Body of pancreas (tissue), 4 donors: ENCODE data around the gene PDE3A. TPM values are rescaled to one million over a fixed set of nuclear protein-coding genes. Genes with fewer than 3 reads are reported as not detected.
"Not testable (repeated sequence)": the region's sequence is repeated elsewhere in the genome, so short reads cannot be mapped to it uniquely, and the experiment has no call there.

Experiments
- ATAC-seq: fragments of 150-250 bp; one replicate; pipeline ENCODE4 v1.9.1; 2016
- DNase-seq, 4 donors: peaks; one replicate each; pipeline ENCODE4 v3.0.0-alpha.2; 2019
- H3K27ac ChIP-seq, 4 donors: fragments of 200-600 bp; sonication (generic); 1 replicate in 3 of 4; 2 replicates in 1 of 4; pipeline versions ENCODE4 v1.5.1 to v1.6.1; 2016 to 2019; ENCODE audit warnings: mild to moderate bottlenecking in 1 of 4, mixed read lengths in 1 of 4, moderate library complexity in 1 of 4
- H3K27me3 ChIP-seq, 2 donors: fragments of 200-600 bp; sonication (generic); one replicate each; pipeline ENCODE4 v1.6.0; 2016; ENCODE audit warnings: mild to moderate bottlenecking in 1 of 2
- H3K36me3 ChIP-seq, 2 donors: fragments of 200-600 bp; sonication (generic); replicated peaks in 1 of 2; 2 replicates each; pipeline ENCODE4 v1.5.1; 2016; ENCODE audit warnings: low read depth in 2 of 2; ENCODE audit not compliant: insufficient read depth in 1 of 2
- H3K4me1 ChIP-seq: fragments of 200-600 bp; sonication (generic); one replicate; pipeline ENCODE4 v1.6.0; 2016
- H3K4me3 ChIP-seq, 2 donors: fragments of 200-600 bp; sonication (generic); 1 replicate in 1 of 2; 2 replicates in 1 of 2; pipeline ENCODE4 v1.5.1; 2016 to 2019
- H3K9me3 ChIP-seq, 3 donors: fragments of 200-600 bp; sonication (generic); 1 replicate in 2 of 3; 2 replicates in 1 of 3; pipeline ENCODE4 v1.5.1; 2016
- CTCF ChIP-seq, 7 experiments: fragments of 450-650 bp in 4 of 7; fragments of 200-600 bp in 3 of 7; sonication (generic) in 3 of 7; IDR thresholded peaks; one replicate each; pipeline ENCODE4 v1.5.1; 2016 to 2019; ENCODE audit warnings: antibody characterized with exemption in 7 of 7
- POLR2A ChIP-seq, 3 donors: fragments of 450-650 bp; IDR thresholded peaks; one replicate each; pipeline ENCODE4 v1.6.1; 2016; ENCODE audit warnings: antibody characterized with exemption in 3 of 3, mild to moderate bottlenecking in 2 of 3
- WGBS, 2 donors: methylation state at CpG; one replicate each; pipeline ENCODE4 v1.1.5; 2017; 5-methylcytosine and 5-hydroxymethylcytosine counted together
- intact Hi-C: fragments of 100-400 bp; cut with DNase I; formaldehyde crosslinking; loops from one replicate; pipeline ENCODE4 v1.15.1; 2023
- total RNA-seq, 2 donors: library from RNA; depleted of rRNA; stranded (reverse); fragments of >200 nt; gene quantifications; one replicate each; pipeline ENCODE4 v1.1.0, GENCODE V29; 2016

PDE3A gene
- total RNA-seq, 2 donors from 2014 or later = 20.5 to 28.3 TPM

- Histone ChIP-seq H3K36me3 (no peaks in the 10 kb centered on the region), H3K4me1 (no peaks in the 10 kb centered on the region), H3K27ac (no peak overlapping the region), H3K27me3 (no peaks in the 10 kb centered on the region), H3K9me3 (no peaks in the 10 kb centered on the region), H3K4me3 (no peak overlapping the region)
- ATAC-seq (no peak), DNase-seq (no peak)
- TF ChIP-seq POLR2A (IDR thresholded peaks at IDR 0.05) (no peak), CTCF (IDR thresholded peaks at IDR 0.05) (no peak)
- intact Hi-C loops = no loop called here
- 18 to 22% methylated on average over 2 of the region's 2 CpGs for WGBS, 2 donors
Observed at GRCh38 chr12:20547816-20548575, 179.7 kb downstream of the PDE3A start.

GRCh38 chr12:20548611-20549010 is 180.3 kb downstream of the PDE3A start:
- no peak for ATAC-seq
- WGBS, 2 donors = 12 to 20% methylated on average over 1 of the region's 1 CpG
- Histone ChIP-seq H3K27me3 (no peaks in the 10 kb centered on the region), H3K9me3 (no peaks in the 10 kb centered on the region), H3K36me3 (no peaks in the 10 kb centered on the region), H3K27ac (no peak overlapping the region), H3K4me3 (no peak overlapping the region), H3K4me1 (no peaks in the 10 kb centered on the region)
- no peak for TF ChIP-seq CTCF (IDR thresholded peaks at IDR 0.05)
- TF ChIP-seq POLR2A (IDR thresholded peaks at IDR 0.05) = no peak
- intact Hi-C loops = no loop called here
- DNase-seq = no peak

GRCh38 chr12:20549108-20549719 is 180.9 kb downstream of the PDE3A start:
- Histone ChIP-seq H3K36me3 (no peaks in the 10 kb centered on the region), H3K27ac (no peak overlapping the region), H3K27me3 (no peaks in the 10 kb centered on the region), H3K4me1 (no peaks in the 10 kb centered on the region), H3K9me3 (no peaks in the 10 kb centered on the region), H3K4me3 (no peak overlapping the region)
- DNase-seq (no peak), ATAC-seq (no peak)
- 33 to 35% methylated on average over 2 of the region's 2 CpGs for WGBS, 2 donors
- intact Hi-C loops = no loop called here
- TF ChIP-seq CTCF (IDR thresholded peaks at IDR 0.05) = peak in 6 of 7 experiments; percentile 19 to 30 (median 26)
- no peak for TF ChIP-seq POLR2A (IDR thresholded peaks at IDR 0.05)

- H3K36me3 ChIP-seq, intact Hi-C loops, DNase-seq, H3K9me3 ChIP-seq, H3K27me3 ChIP-seq, H3K27ac ChIP-seq, ATAC-seq, H3K4me3 ChIP-seq, H3K4me1 ChIP-seq: not testable (repeated sequence)
- 95 to 97% methylated on average over 48 of the region's 48 CpGs for WGBS, 2 donors
Observed at GRCh38 chr12:20551742-20552442, 183.6 kb downstream of the PDE3A start.

- WGBS, 2 donors = 86 to 92% methylated on average over 6 to 22 of the region's 23 CpGs
- H3K9me3 ChIP-seq, H3K27me3 ChIP-seq, DNase-seq, H3K4me1 ChIP-seq, H3K27ac ChIP-seq, intact Hi-C loops, H3K4me3 ChIP-seq, H3K36me3 ChIP-seq, ATAC-seq: not testable (repeated sequence)
Observed at GRCh38 chr12:20552586-20552985, 184.2 kb downstream of the PDE3A start.
